ENCODE results near the gene ACADVL.
A peak's percentile ranks its signal among the peaks of the same experiment; 100 is the strongest.
"Not testable (repeated sequence)": the region's sequence is repeated elsewhere in the genome, so short reads cannot be mapped to it uniquely, and the experiment has no call there.

ACADVL gene

GRCh38 chr17:7234083-7234951 is 14.6 kb downstream of the ACADVL start, which contains the start of gene DVL2:
Gene DVL2, minus strand, starts transcription at chr17:7234517. Its CDS starts 255 bp downstream, at chr17:7234262.
- H3K4me3 ChIP-seq (ENCODE audit: low read depth, low read length): peak within 1 kb of the TSS; percentile 96

DNA sequence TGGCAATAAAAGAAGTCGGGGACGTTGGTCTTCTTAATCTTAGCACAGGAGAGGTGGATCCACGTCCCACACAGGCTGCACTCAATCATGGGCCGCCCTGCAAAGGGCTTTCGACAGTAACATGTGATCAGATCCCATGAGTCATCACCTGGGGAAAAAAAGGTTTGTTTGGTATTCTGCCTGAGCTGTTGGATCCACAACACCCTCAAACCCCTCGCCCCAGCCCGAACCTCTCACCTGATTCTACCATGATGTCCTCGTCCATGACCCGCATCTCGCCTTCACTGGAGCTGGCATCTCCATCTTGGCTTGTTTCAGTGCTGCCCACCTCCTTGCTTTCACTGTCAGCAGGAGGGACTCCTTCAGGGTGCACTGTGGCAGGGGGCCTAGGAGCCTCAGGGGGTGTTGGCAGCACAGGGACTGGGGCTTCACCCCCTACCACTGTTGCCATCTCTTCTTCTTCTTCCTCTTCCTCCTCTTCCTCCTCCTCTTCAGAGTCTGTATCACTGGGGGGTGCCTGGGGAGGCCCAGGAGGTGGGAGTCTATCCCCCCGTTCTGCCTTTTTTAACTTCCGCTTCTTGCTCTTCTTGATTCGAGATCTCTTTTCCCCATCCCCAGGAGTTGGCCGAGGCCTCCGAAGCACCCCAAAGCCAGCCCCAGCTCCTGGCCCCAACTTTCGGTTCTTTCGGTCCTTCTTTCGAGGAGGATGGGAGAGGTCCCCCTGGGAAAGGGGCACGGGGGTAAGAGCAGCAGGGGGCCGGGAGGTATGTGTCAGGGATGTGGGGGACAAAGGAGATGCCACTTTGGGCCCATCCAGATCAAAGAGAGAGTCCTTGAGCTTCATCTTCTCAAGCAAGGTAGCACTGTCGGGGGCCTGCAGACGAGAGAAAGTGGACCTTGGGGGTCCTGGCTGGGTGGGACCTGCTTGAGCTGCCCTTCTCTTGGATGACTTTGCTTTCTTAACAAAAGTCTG is 16.2 kb downstream of the ACADVL start:
- H3K4me3 ChIP-seq (ENCODE audit: low read depth, low read length): no peak overlapping the region

GRCh38 chr17:7236808-7237207 is 17.1 kb downstream of the ACADVL start:
- H3K4me3 ChIP-seq (ENCODE audit: low read depth, low read length): no peak overlapping the region

DNA sequence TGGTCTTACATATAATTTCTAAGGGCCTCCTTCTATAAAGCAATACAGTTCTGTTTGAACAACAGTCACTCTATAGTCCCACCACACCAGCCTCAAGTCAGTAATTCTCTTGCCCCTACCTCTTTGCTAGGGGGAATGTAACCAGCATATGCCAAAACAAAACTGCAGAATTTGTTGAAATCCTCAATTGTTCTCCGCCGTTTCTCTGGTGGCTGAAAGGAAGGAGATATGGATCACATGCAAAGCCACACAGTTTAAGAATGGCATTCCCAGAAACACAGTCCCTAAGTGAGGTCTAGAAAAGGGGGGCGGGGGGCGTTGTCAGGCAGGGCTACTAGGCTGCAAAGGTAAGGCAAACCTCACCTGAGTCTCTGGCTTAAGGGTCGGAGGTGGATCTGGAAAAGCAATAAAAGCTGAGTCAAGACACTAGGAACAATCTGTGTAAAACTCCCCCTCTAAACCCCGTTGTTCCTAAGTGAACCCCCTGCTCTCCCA is 17.6 kb downstream of the ACADVL start:
- peak overlapping the region; percentile 33 for H3K4me3 ChIP-seq (ENCODE audit: low read depth, low read length)

DNA sequence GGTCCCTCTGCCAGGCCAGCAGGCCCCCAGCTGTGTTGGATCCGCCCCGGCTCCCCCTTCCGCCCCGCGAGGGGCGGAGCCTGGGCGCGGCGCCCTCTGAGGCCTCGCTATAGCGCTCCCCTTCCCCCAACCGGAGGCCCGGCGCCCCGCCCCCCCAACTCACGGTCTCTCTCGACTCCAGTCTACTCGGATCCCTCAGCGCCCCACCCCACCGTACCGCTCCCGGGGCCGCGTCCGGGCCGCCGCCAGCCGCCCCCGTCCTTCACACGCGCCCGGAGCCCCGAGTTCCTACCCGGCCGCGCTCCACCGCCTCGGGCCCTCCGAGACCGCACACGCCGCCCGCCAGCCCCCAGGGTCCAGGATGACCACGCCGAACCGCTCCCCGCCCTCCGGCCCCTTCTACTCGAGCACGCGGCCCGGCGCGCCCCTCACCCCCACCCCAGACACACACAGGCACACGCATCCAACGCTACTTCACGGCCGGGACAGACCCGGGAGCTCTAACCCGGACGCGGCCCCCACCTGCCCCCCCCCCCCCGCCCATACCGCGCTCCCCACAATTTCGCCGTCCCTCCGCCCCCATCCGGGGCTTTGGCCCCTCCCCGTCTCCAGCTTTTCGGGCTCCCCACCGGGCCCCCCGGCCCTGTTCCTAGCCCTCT is 18.2 kb downstream of the ACADVL start:
- peak overlapping the region; percentile 62 for H3K4me3 ChIP-seq (ENCODE audit: low read depth, low read length)

DNA sequence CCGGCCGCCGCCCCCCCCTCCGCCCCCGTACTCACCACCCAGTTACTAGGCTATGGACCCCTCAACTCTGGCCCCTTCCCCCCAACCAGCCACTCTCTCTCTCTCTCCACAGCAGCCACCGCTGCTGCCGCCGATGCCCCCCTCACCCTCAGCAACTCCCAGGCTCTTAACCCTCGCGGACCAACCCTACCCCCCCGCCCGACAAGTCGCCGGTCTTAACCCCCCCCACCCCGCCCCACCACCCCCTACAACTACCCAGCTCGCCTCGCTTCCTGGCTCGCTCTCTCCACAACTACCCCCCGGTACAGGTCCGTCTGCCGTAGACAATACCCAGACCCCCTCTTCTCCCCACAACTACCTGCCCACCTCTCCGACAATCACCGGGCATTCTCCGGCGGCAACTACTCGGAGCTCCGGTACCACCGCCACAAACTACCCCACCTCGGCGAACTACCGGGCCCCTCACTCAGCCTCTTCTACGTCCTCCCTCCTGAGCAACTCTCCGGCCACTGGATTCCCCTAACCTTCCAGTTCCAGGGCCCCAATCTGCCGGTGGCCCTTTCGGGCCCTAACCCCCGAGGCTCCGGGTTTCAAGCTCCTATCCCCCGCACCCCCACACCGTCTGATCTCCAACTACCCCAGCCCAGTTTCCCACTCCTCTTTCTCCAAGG is 18.8 kb downstream of the ACADVL start:
- peak overlapping the region; percentile 97 for H3K4me3 ChIP-seq (ENCODE audit: low read depth, low read length)

GRCh38 chr17:7239091-7240027 is 19.6 kb downstream of the ACADVL start, which contains the start of gene PHF23:
Gene PHF23, minus strand, starts transcription at chr17:7239457. Its CDS starts 178 bp downstream, at chr17:7239279.
- H3K4me3 ChIP-seq (ENCODE audit: low read depth, low read length): peak within 1 kb of the TSS; percentile 97

GRCh38 chr17:7240375-7240774 is 20.6 kb downstream of the ACADVL start:
- no peak overlapping the region for H3K4me3 ChIP-seq (ENCODE audit: low read depth, low read length)

DNA sequence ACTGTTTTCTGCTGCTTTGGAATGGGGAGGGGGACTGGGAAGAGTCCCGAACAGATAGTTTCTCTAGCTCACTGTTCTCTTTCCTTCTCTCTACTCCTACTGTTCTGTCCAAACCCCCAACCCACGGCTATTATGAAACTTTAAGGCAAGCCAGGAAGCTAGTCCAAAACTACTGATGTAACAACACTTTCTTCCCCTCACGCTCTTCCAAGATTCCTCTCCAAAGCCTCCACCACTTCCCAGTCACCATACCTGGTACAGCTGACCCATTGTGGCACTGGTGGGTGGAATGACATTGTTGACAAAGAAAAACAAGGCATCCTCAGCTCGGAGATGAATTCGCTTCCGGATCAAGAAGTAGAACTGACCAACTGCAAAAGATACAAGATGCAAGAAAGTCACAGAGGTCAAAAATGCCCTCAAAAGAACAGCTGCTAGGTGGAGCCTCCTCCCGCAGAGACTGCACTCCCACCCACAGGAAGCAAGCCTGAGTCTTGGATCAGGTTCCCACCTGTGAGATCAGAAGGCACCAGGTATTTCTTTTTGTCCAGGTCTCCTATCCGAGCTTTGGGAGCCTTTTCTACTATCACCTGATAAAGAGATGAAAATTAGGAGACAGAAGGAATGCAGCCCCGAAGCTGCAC is 21.5 kb downstream of the ACADVL start:
- H3K4me3 ChIP-seq (ENCODE audit: low read depth, low read length): peak overlapping the region; percentile 85

- peak within 1 kb of the TSS; percentile 85 for H3K4me3 ChIP-seq (ENCODE audit: low read depth, low read length)
Observed at GRCh38 chr17:7241783-7242716, 22.3 kb downstream of the ACADVL start, which contains the start of gene GABARAP. Gene GABARAP, minus strand, starts transcription at chr17:7242449. Its CDS starts 119 bp downstream, at chr17:7242330.

DNA sequence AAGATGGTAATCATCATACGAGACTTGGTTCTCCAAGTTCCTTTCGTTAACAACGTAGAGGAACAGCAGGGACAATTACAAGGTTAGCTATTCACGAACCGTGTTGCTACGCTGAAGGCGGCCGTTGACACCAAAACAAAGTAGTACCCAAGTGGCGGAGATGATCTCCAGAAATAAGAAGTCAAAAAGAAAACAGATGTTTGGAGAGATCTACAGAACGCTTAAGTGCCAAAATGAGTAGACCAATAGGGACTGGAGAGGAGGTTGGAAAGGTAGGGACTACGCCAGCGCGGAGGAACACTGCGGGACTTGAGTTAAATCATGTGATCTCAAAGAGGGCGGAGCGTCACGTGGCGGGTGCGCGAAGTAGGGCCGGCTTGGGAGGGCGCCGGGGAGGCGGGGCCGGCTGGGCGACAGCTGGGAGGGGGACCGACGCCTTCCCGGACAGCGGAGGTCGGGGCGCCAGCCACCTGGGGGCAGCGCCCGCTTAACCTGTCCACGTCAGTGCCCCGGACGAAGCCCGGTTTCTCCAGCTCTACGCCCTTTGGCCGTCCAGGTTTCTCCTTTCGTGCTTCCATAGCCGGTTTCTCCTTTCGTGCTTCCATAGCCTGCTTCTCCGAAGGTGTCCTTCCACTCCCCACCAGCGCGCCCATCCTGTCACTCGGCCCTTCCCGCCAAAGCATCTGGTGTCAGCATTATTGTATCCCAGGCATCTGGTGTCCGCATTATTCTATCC is 23.1 kb downstream of the ACADVL start:
- H3K4me3 ChIP-seq (ENCODE audit: low read depth, low read length): peak overlapping the region; percentile 85

GRCh38 chr17:7243453-7243729 is 23.7 kb downstream of the ACADVL start:
- peak overlapping the region; percentile 85 for H3K4me3 ChIP-seq (ENCODE audit: low read depth, low read length)

DNA sequence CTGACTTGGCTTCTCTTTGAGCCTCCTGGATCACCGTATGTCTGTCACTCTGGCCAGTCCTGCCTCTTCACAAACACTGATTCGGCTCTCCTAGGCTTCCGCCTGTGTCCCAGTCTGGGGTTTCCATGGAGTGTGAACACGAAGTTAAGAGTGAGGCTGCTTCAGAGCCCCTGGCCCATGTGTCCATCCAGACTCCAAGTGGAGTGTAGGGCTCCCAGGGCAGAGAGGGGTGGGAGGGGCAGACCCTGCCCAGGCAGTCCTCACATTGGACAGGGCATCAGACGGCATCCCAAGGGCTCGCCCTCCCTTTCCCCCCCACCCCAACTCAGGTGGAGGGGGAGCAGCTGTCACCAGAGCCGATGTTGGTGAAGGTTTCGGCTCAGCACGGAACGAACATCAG is 24.1 kb downstream of the ACADVL start:
- not testable (repeated sequence) for H3K4me3 ChIP-seq (ENCODE audit: low read depth, low read length)

DNA sequence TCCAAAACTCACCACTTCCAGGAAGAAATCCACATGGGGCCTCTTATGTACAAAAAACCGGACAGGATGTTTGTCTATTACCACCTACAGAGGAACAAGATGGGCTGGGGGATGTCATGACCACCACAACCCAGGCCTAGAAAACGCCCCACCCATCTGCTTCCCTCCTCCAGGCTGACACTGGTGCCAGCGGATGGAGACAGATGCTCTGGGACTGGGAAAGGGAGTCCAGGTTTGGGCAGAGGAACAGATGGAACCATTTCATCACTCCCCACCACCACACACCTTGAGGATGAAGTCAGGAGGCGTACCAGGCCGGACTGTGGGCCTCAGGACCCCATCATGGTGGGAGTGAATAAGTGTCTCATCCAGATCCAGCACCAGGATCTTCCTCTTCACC is 27.0 kb downstream of the ACADVL start:
- H3K4me3 ChIP-seq (ENCODE audit: low read depth, low read length): no peak overlapping the region

DNA sequence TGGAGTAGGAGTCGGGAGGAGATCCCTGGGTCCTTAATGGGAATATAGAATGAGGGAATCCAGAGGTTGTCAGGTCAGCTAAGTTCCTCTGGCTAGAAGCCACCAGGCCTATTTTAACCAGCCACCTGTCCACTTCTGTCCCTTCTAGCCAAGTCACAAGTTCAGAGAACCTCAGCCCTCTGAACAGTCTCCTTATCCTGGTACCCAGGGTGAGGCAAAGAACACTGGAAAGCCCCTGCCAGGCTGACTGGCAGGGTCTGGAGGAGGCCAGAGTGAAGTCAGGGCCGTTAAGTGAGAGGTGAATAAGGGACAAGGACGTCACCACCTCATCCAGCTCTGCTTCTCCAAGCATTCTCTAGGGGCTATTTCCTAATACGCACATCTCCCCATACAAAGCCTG is 29.1 kb downstream of the ACADVL start:
- H3K4me3 ChIP-seq (ENCODE audit: low read depth, low read length): no peak overlapping the region

- H3K4me3 ChIP-seq (ENCODE audit: low read depth, low read length): no peak overlapping the region
Observed at GRCh38 chr17:7249214-7249613, 29.5 kb downstream of the ACADVL start.

DNA sequence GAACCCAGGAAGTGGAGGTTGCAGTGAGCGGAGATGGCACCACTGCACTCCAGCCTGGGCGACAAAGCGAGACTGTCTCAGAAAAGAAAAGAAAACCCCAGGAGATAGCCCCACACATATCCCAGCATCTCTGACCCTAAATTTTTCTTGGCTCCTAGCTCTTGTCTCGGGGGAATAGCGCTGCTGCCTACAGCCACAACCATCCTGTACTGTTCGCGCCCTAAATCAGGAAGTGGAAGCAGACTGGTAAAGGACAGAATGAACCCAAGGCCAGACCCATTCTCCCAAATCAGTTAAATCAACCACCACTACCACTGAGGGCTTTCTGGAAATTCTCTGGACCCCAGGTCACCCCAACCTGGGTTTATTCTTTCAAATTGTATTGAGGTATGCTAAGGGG is 30.1 kb downstream of the ACADVL start:
- H3K4me3 ChIP-seq (ENCODE audit: low read depth, low read length): no peak overlapping the region
